Left ventricle myocardium inferior (tissue), 1 donor: ENCODE data around the gene IFI27L2. TPM values are rescaled to one million over a fixed set of nuclear protein-coding genes. Genes with fewer than 3 reads are reported as not detected.
"Not testable (repeated sequence)": the region's sequence is repeated elsewhere in the genome, so short reads cannot be mapped to it uniquely, and the experiment has no call there.

Experiments used
- DNase-seq: peaks from one replicate; pipeline ENCODE4 v3.0.0-alpha.2; 2020
- H3K27ac ChIP-seq: fragments of 200-600 bp; replicated peaks from 2 replicates; pipeline ENCODE4 v1.8.0; 2021
- H3K27me3 ChIP-seq: fragments of 200-600 bp; 2 replicates; pipeline ENCODE4 v1.8.0; 2021; ENCODE audit warnings: low read depth
- H3K36me3 ChIP-seq: fragments of 200-600 bp; 2 replicates; pipeline ENCODE4 v1.8.0; 2021
- H3K4me1 ChIP-seq: fragments of 200-600 bp; 2 replicates; pipeline ENCODE4 v1.8.0; 2021
- H3K4me3 ChIP-seq: fragments of 200-600 bp; 2 replicates; pipeline ENCODE4 v1.8.0; 2021; ENCODE audit warnings: mild to moderate bottlenecking, moderate library complexity
- H3K9me3 ChIP-seq: fragments of 200-600 bp; replicated peaks from 2 replicates; pipeline ENCODE4 v1.8.0; 2021
- intact Hi-C: fragments of 100-400 bp; cut with micrococcal nuclease; formaldehyde crosslinking; loops from one replicate; pipeline ENCODE4 v1.11.0; 2022
- total RNA-seq: library from RNA; stranded (reverse); fragmentation: NEBNext Ultra II Directional; extraction: Animal tissue kit (Norgen Biotek cat#: 25700); gene quantifications from one replicate; pipeline ENCODE4 v1.2.1, GENCODE V29; 2021
- TF ChIP-seq, protein P1 (sequence below): fragments of 200-600 bp; IDR thresholded peaks from 2 replicates; pipeline ENCODE4 v1.8.0; 2021; ENCODE audit warnings: antibody characterized with exemption, mild to moderate bottlenecking, borderline replicate concordance
- donor health status: DM: no; HTN: yes; CAD: no; lungs with severe emphysema.

IFI27L2 gene
- total RNA-seq, 1 donor from 2014 or later: 56.6 TPM

DNA sequence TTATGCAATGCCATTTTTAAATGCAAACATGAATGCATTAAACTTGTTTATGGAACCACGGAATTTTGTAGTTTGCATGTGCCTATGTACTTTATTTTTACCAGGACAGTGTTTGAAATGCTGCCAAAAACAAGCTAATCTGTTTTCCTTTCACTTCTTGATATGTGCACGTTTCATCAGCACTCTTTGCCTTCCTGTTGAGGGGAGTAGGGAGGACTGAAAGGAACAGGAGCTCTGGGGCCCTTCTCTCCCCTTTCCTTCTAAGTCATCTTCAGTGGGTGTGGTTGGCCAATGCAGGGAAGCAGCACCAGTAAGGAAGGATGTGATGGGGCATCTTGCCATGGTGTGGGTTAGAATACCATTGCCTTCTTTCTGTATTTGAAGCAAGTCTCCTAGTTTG lies 32.6 kb upstream of the IFI27L2 start:
- Histone ChIP-seq H3K9me3 (no peaks in the 10 kb centered on the region), H3K4me3 (no peak overlapping the region), H3K36me3 (no peaks in the 10 kb centered on the region), H3K27me3 (peaks cover 20% of the 10 kb centered on the region), H3K4me1 (peaks cover 11% of the 10 kb centered on the region), H3K27ac (no peak overlapping the region)
- intact Hi-C loops: no loop called here
- TF ChIP-seq, protein P1, sequence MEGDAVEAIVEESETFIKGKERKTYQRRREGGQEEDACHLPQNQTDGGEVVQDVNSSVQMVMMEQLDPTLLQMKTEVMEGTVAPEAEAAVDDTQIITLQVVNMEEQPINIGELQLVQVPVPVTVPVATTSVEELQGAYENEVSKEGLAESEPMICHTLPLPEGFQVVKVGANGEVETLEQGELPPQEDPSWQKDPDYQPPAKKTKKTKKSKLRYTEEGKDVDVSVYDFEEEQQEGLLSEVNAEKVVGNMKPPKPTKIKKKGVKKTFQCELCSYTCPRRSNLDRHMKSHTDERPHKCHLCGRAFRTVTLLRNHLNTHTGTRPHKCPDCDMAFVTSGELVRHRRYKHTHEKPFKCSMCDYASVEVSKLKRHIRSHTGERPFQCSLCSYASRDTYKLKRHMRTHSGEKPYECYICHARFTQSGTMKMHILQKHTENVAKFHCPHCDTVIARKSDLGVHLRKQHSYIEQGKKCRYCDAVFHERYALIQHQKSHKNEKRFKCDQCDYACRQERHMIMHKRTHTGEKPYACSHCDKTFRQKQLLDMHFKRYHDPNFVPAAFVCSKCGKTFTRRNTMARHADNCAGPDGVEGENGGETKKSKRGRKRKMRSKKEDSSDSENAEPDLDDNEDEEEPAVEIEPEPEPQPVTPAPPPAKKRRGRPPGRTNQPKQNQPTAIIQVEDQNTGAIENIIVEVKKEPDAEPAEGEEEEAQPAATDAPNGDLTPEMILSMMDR: no peak
- no peak for DNase-seq

DNA sequence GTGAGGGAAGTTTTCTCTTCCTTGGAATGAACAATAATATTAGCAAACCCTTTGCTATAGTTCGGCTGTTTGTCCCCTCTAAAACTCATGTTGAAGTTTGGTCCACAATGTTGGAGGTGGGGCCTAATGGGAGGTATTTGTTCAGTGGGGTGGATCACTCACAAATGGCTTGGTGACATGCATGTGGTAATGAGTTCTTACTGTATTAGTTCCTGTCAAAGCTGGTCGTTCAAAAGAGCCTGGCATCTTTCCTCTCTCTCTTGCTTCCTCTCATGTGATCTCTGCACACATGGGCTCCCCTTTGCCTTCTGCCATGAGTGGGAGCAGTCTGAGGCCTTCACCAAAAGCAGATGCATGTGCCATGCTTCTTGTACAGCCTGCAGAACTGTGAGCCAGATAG lies 31.7 kb upstream of the IFI27L2 start:
- no peak for DNase-seq
- H3K4me1 ChIP-seq: peaks cover 11% of the 10 kb centered on the region
- no peaks in the 10 kb centered on the region for H3K36me3 ChIP-seq
- TF ChIP-seq, protein P1: no peak
- H3K27ac ChIP-seq: no peak overlapping the region
- intact Hi-C loops: no loop called here
- H3K9me3 ChIP-seq: no peaks in the 10 kb centered on the region
- H3K4me3 ChIP-seq: no peak overlapping the region
- H3K27me3 ChIP-seq: peaks cover 23% of the 10 kb centered on the region

DNA sequence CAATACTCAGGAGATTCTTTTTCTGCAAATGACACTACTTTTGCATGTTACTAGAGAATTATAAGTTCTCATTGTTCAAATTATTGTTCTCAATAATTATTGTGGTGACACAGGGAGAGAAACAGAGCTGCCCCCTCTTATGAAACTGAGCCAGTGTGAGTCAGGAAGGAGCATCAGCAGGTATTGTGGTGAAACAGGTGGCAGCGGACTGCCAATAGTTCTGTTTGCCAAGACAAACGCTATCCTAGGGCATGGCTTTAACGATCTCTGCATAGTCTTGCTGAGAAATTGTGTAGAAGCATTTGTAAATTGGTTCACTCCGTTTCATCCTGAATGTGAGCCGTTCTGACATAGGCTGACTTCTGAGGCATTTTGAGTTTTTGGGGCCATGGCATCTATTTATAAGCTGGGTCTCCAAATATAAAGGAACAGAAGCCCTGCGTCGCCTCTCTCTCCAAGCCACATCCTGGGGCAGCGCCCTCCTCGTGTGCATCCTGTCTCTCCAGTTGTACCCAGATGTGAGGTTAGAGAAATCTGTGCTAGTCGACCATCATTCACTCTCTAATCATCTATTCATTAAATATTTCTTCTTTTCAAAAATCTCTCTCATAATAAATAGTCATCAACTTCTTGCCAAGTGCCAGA lies 29.0 kb upstream of the IFI27L2 start:
- Histone ChIP-seq H3K27ac (no peak overlapping the region), H3K9me3 (no peaks in the 10 kb centered on the region), H3K27me3 (peaks cover 18% of the 10 kb centered on the region), H3K4me1 (peaks cover 11% of the 10 kb centered on the region), H3K36me3 (no peaks in the 10 kb centered on the region), H3K4me3 (no peak overlapping the region)
- DNase-seq: no peak
- TF ChIP-seq, protein P1: no peak
- intact Hi-C loops: no loop called here

DNA sequence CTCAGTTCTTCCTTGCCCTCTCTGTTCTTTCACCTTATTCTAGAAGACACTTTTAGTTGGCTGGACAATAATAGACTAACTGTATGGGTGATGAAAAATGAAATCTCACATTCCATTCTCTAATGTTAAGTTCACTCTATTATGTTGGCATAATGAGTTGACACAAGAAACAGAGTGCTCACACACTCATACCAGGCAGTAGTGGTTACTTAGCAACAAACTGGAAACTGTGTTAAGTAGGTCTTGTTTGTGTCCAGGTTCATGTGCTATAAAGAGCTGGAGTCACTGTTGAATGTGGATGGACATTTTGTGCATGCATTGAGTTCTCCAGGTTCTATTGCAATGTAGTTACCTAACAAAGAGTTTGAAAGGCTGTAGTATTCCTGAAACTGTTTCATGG lies 27.8 kb upstream of the IFI27L2 start:
- Histone ChIP-seq H3K36me3 (no peaks in the 10 kb centered on the region), H3K4me3 (no peak overlapping the region), H3K9me3 (no peaks in the 10 kb centered on the region), H3K27me3 (peaks cover 29% of the 10 kb centered on the region), H3K4me1 (peaks cover 7% of the 10 kb centered on the region), H3K27ac (no peak overlapping the region)
- DNase-seq: no peak
- TF ChIP-seq, protein P1: no peak
- intact Hi-C loops: no loop called here

DNA sequence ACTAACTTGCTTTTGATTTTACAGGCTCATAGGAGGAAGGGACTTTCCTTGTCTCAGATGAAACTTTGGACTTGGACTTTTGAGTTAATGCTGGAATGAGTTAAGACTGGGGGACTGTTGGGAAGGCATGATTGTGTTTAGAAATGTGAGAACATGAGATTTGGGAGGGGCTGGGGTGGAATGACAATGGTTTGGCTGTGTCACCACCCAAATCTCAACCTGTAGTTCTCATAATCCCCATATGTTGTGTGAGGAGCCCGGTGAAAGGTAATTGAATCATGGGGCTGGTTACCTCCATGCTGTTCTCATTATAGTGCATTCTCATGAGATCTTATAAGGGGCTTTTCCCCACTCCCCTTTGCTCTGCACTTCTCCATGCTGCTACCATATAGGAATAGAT lies 26.7 kb upstream of the IFI27L2 start:
- DNase-seq, H3K27ac ChIP-seq, H3K36me3 ChIP-seq, intact Hi-C loops, H3K4me1 ChIP-seq, H3K4me3 ChIP-seq, H3K9me3 ChIP-seq: not testable (repeated sequence)
- peaks cover 38% of the 10 kb centered on the region for H3K27me3 ChIP-seq

DNA sequence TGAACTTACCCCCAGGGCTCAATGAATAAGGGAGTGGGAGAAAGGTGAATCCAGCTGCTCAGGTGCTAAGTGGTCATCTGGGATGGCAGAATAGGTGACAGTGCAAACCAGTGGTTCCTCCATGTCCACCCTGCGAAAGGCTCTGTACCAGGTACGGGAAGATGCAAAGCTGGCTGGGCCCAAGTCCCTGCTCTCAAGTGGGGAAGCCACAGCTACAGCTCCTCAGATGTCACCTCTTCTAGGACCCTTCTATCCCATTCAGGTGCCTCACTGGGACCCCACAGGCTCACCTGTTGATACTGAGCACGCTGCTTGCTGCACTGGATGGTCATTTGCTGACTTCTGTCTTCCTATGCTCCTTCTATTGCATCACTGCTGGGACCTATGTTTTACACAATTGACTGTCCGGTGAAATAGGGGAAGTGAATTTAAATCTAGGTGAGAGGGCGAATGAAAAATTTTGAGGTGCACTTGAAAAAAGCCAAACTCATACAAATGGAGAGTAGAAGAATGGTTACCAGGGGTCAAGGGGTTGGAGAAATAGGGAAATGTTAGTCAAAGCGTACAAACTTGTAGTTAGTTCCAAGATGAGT lies 24.4 kb upstream of the IFI27L2 start:
- TF ChIP-seq, protein P1: no peak
- H3K4me3 ChIP-seq: no peak overlapping the region
- H3K4me1 ChIP-seq: no peaks in the 10 kb centered on the region
- intact Hi-C loops: no loop called here
- DNase-seq: no peak
- H3K27ac ChIP-seq: no peak overlapping the region
- H3K9me3 ChIP-seq: no peaks in the 10 kb centered on the region
- no peaks in the 10 kb centered on the region for H3K36me3 ChIP-seq
- H3K27me3 ChIP-seq: peaks cover 38% of the 10 kb centered on the region
